ENCODE data around the gene ISCU. TPM values are rescaled to one million over a fixed set of nuclear protein-coding genes. Genes with fewer than 3 reads are reported as not detected.
A peak's percentile ranks its signal among the peaks of the same experiment; 100 is the strongest.

ISCU gene
- total and polyA plus RNA-seq, 2 of the 8 experiments (the other 6 are each of a cell fraction or from before 2014, with no cell fraction given) = 72.1 to 78.1 TPM

GRCh38 chr12:108561852-108562347, 496 bp upstream of the ISCU start (continued):
- no peak for TF ChIP-seq CTCF (IDR thresholded peaks at IDR 0.05; ENCODE audit: control extremely low read depth in 1 of 3, insufficient read depth in 1 of 3, low read depth in 1 of 3, low read length in 3 of 3)
- peak; percentile 12 for TF ChIP-seq TAF7 (optimal IDR thresholded peaks at IDR 0.05; ENCODE audit: borderline replicate concordance, low read depth, low read length)
- TF ChIP-seq SP2 (IDR thresholded peaks at IDR 0.05; ENCODE audit: low read length) = no peak
- no peak for TF ChIP-seq USF2 (IDR thresholded peaks at IDR 0.05; ENCODE audit: low read length)
- 0 out of 2 replicates have a peak, but pooled peaks have one; percentile 19 for TF ChIP-seq TEAD4 (IDR thresholded peaks at IDR 0.05; ENCODE audit: low read depth, low read length)
- no peak for TF ChIP-seq SP1 (IDR thresholded peaks at IDR 0.05; ENCODE audit: low read depth, low read length)
- TF ChIP-seq EP300 (IDR thresholded peaks at IDR 0.05; ENCODE audit: borderline replicate concordance in 1 of 2, low read depth in 2 of 2, low read length in 2 of 2) = no peak
- TF ChIP-seq RAD21 (IDR thresholded peaks at IDR 0.05 in 1 of 2, conservative IDR thresholded peaks at IDR 0.05 in 1 of 2; ENCODE audit: low read depth in 2 of 2, low read length in 2 of 2) = no peak
- TF ChIP-seq TAF1 (IDR thresholded peaks at IDR 0.05; ENCODE audit: low read depth, low read length) = peak; percentile 78; the same call in 1 of the 2 replicates
- 0 out of 2 replicates have a peak, but pooled peaks have one; percentile 4 for TF ChIP-seq CEBPB (IDR thresholded peaks at IDR 0.05; ENCODE audit: low read depth, low read length)

All from H1 (cell line).